GM12891 (cell line): Measurements from ENCODE around the gene OR4N2.
"Not testable (repeated sequence)": the region's sequence is repeated elsewhere in the genome, so short reads cannot be mapped to it uniquely, and the experiment has no call there.

Experiments
- POLR2A ChIP-seq: IDR thresholded peaks from 2 replicates; pipeline ENCODE4 v1.6.1; 2011; ENCODE audit warnings: low read depth, low read length, control low read depth
- POLR2AphosphoS5 ChIP-seq: IDR thresholded peaks from 2 replicates; pipeline ENCODE4 v1.6.1; 2011; ENCODE audit warnings: low read depth, low read length, control low read depth
- TAF1 ChIP-seq: IDR thresholded peaks from 2 replicates; pipeline ENCODE4 v1.6.1; 2011; ENCODE audit warnings: low read depth, low read length, control low read depth

DNA sequence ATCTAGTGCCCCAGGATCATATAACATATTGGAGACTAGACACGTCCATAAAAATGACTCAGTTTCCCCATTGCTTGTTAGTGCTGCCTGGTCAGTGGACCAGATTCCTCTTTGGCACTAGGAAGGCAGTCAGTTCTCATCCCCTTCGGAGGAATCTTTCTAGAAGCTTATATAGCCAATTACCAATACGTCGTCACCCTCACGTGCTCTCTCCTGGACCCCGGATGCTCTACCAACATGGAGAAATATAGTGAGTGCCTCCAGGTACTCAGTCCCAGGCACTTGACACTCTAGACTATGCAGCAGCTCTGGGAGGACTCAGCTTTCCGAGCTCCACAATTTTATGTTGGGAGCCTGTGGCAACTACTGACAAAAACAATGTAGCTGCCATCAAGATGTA, 15.4 kb upstream of the OR4N2 start:
- TF ChIP-seq POLR2A, TAF1, POLR2AphosphoS5: not testable (repeated sequence)
